Astrocyte of the spinal cord (primary cell): ENCODE data around the gene HOXB2.

Experiments used
- DNase-seq: peaks from one replicate; pipeline ENCODE4 v3.0.0; 2011; ENCODE audit warnings: low read depth, low spot score
- H3K4me3 ChIP-seq: 2 replicates; pipeline ENCODE4 v1.5.1; 2011; ENCODE audit warnings: low read depth, mild to moderate bottlenecking, low read length, moderate library complexity
- in situ Hi-C: cut with HindIII; loops from 2 replicates; pipeline ENCODE4 v1.10.0; 2017; ENCODE audit warnings: low sequenced_read_pairs
- TF ChIP-seq, protein P1 (sequence below): IDR thresholded peaks from 2 replicates; pipeline ENCODE4 v1.5.1; 2012; ENCODE audit warnings: low read depth, mild to moderate bottlenecking, low read length, inconsistent platforms

HOXB2 gene

DNA sequence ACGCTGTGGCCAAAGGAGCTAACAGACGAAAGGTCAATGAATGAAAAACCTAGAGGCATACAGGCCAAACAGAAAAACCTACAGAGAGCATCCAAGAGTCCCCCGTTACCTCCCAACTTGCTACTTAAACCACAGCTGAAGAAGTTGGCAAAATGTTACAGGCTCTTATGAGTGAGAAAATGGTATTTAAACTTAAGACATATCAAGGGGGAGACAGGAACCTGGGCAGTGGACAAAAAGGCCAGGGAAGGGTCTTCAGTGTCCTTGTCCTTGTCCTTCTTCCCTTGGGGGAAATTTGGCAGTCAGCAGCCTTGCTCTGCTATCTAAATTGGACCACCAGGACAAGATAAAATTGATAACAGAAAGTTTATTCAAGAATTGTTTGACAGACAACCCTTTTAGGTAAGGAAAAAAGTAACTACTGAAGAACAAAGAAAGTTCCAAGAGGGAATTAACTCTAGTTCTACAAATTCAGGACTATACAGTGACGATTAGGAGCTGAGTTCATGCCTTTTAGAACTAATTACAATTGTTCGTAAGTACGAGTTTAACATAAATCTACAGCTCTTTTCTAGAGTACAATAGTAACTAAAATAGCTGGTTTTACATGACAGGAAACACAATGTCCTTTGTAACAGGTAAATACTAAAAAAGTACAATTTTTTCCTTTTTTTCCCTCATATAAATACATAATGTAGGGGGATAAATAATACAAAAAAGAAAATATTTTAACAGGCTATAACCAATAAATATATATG, 3.8 kb upstream of the HOXB2 start:
- in situ Hi-C loops: no loop called here
- no peak overlapping the region for H3K4me3 ChIP-seq
- DNase-seq: no peak
- TF ChIP-seq, protein P1, sequence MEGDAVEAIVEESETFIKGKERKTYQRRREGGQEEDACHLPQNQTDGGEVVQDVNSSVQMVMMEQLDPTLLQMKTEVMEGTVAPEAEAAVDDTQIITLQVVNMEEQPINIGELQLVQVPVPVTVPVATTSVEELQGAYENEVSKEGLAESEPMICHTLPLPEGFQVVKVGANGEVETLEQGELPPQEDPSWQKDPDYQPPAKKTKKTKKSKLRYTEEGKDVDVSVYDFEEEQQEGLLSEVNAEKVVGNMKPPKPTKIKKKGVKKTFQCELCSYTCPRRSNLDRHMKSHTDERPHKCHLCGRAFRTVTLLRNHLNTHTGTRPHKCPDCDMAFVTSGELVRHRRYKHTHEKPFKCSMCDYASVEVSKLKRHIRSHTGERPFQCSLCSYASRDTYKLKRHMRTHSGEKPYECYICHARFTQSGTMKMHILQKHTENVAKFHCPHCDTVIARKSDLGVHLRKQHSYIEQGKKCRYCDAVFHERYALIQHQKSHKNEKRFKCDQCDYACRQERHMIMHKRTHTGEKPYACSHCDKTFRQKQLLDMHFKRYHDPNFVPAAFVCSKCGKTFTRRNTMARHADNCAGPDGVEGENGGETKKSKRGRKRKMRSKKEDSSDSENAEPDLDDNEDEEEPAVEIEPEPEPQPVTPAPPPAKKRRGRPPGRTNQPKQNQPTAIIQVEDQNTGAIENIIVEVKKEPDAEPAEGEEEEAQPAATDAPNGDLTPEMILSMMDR: no peak

DNA sequence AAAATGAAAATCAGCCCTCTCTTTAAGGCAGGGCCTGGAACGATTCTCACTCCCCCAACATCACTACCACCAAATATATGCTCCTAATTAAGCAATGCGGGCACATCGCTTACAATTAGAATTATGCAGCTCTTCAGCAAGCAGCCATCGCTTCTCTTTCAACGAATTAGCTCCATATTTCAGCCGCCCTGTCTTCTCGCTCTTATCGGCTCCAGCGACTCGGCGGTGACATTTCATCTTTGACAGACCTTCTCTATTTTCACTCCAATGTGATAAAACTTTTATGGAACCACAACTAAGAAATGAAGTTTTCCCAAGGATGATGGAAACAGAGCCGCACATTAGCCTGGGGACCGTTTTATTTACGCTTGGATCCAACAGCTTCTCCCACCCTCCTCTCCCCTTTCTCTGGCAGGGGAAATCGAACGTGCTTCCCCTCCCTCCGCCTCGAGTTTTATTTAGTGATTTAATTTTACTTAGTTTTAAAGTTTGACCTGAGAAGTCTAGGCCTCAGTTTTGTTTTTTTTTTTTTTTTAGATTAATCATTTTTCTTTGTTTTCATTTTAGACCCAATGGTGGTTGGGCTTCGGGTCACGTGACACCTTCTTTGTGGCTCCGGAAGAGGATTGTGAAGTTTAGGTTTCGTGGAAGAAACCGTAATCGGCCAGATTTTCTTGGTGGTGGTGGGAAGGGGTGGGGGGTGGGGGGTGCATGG, 3.1 kb upstream of the HOXB2 start:
- in situ Hi-C loops: no loop called here
- TF ChIP-seq, protein P1: no peak
- DNase-seq: peak; percentile 84
- H3K4me3 ChIP-seq: peak overlapping the region; percentile 8

DNA sequence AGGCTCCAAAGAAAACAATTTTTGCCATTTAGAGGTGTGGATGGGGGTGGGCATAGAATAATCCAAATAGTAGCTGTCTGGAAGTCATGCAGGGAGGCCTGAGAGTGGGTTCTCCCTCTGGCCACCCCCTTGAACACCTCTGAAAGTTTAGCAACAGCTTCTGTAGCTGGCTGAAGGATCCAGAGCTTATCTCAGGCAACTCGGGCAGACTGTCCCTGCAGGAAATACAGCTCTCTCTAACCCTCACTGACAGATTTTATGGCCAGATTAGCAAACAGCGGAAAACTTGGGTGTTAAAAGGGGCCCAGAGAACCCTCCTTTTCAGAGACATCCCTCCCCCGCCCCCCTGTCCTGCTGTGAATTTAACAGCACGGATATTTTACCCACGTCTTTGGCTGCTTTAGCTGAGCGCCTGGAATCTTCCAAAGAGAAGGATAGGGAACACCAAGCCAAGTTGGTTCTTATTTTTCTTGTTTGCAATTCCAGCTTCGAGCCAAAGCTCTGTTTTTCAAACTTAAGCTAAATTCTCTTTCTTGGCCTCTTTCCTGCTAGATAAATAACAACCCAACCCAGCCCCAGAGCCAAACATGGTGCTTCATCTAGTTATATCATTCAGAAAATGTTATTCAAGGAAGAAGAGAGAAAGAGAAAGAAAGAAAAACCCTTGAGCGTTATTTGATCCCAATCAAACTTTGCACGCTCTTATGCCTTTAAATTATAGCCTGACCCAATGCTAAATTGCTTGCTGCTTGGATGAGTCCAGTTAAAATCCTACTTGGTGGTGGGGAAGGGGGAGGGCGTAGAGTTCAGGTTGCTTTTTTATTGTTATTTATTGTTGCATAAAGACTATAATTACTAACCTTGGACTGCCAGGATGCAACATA, 2.3 kb upstream of the HOXB2 start:
- peak overlapping the region; percentile 6 for H3K4me3 ChIP-seq
- TF ChIP-seq, protein P1: no peak
- in situ Hi-C loops: no loop called here
- DNase-seq: peak; percentile 69

DNA sequence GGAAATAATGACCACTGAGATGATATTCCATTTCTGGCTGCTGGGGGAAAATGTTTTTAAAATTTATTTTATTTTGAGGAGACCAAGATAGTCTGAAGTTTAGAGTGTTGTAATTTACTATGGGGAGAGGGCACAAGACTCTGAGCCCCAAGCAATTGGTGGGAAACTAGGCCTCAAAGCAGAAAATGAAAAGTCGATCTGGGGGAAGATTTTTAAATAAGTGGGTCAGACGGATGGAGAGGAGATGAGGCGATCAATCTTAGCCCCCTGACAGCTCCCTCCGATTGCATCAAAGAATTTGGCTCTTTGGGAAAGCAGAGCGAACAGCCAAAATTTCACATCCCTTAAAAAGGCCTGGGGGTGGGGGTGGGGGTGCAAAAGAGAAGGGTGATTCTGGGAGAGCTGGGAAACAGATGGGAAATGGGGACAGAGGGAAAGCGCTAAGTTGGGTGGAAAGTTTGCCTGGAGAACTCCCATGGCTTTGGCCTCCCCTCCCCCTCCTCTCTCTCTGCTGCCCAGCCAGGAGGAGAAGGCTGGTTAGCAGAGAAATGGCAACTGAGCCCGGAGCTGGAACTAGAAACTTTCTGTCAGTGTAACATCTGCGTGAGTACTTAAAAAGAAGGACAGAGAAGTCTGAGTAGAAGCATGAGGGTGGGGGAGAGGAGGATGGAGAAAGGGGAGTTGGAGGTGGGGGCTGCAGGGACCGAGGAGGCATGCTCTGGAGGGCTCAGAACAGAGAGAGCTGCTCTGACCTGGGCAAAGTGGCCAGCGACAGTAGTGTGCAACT, 1.4 kb upstream of the HOXB2 start:
- peak overlapping the region; percentile 6 for H3K4me3 ChIP-seq

DNA sequence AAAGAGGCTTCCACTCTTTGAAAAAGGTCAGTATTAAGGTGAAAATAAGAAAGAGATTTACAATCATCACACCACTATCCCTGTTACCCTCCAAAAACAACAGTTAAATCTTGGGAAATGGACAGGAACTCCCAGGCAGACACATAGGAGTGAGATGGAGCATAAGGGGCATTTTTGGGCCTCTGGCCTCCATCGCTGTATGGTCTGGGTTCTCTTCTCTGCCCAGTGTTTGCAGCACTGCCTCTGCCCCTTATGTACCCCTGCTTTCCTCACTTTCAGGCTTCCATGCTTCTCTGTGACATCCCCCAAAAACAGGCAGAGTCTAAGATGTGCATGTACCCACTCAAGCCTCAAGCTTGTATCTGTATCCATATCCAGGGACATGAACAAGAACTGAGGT, 630 bp upstream of the HOXB2 start:
- in situ Hi-C loops: no loop called here
- TF ChIP-seq, protein P1: no peak
- DNase-seq: peak; percentile 34
- H3K4me3 ChIP-seq: no peak overlapping the region

More for the DNA sequence above, 1.4 kb upstream of the HOXB2 start:
- in situ Hi-C loops: no loop called here
- DNase-seq: peak; percentile 62
- TF ChIP-seq, protein P1: no peak
